SK-MEL-5 (cell line): Measurements from ENCODE around the gene C1QTNF12. TPM values are rescaled to one million over a fixed set of nuclear protein-coding genes. Genes with fewer than 3 reads are reported as not detected.

Experiments
- DNase-seq: peaks from one replicate; pipeline ENCODE4 v3.0.0-alpha.2; 2016; ENCODE audit warnings: low read depth, low spot score
- in situ Hi-C: cut with HindIII; loops from 2 replicates; pipeline ENCODE4 v1.10.0; 2016; ENCODE audit warnings: low sequenced_read_pairs, high pct_unique_total_duplicates, low pct_unique_long_range_greater_than_20kb
- total RNA-seq: library from RNA; depleted of rRNA; stranded (reverse); fragments of >200 nt; shearing (Covaris generic); gene quantifications from 2 replicates; pipeline ENCODE4 v1.2.3, GENCODE V29; 2014

C1QTNF12 gene
- total RNA-seq, 1 experiment from 2014 or later = not detected

DNA sequence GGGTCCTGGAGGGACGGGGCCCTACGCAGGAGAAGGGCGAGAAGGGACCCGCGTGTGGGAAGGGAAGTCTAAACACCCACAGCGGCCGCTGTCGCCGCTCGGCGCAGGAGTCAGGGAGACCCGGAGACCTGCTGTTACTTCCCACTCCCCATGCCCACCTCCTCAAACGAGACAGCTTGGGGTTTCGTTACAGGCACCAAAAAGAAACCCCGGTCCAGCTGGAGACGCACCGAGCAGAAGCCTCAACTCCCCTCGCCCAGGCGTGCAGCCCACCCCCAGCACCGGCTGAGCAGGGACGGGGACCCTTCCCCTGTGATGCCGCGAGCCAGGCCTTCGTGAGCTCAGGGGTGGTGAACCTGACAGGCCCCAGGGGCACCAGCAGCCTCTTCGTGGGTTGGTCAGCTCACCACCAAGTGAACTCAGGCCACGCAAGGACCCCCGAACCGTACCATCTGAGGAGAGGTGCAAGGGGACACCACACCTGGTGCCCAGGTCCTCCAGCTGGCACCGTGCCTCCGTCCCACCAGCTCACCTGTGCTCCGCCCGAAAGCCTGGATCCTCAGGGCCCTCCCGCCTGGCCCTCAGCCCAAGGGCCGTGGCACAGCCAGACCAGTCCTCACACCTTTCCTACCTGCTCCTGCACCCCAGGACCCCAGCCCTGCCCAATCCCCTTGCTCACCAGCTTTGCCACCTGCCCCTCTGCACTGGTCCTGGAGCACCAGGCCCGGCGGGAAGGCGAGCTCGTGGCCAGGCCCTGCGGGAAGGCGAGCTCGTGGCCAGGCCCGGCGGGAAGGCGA is 19.8 kb downstream of the C1QTNF12 start:
- in situ Hi-C loops = no loop called here
- no peak for DNase-seq

DNA sequence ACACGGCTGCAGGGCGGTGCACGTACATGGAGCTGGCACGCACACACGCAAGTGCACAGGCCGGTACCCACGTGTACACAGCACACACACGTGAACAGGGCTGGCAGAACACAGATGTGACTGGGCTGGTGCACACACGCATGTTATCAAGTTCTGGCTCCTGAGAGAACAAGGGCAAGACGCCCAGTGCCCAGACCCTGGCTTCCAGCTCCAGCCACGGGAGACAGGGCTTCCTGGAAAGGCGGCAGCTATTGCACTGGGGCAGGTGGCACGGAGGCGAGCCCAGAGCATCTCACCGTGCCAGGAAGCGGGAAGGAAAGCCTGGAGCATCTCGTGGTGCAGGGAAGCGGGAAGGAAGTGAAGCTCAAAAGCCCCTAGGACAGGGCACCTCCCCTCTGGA is 20.6 kb downstream of the C1QTNF12 start:
- in situ Hi-C loops = no loop called here
- no peak for DNase-seq

DNA sequence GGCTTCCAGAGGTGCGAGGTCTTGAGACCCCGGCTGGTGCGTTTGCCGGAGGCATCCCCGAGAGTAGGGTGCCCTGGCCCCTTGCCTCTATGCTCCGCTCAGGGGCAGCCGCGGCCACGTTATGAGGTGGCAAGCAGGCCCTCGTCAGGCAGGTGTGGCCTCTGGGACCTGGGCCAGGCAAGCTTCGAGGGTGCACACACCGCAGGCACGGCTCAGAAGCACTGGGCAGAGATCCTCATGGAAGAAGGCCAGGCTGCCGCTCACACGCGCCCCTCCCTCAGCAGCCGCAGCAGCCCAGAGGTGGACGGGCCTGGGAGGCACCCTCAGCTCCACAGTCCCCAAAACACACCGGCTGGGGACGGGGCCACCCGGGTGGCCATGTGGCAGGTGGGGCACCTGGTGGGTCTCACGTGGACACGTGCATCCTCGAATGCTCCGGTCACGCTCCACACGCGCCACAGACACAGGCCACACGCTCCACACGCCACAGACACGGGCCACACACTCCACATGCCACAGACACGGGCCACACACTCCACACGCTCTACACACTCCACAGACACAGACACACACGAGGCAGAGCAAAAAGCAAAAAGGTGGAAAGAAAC is 21.2 kb downstream of the C1QTNF12 start:
- in situ Hi-C loops = no loop called here
- DNase-seq = no peak

DNA sequence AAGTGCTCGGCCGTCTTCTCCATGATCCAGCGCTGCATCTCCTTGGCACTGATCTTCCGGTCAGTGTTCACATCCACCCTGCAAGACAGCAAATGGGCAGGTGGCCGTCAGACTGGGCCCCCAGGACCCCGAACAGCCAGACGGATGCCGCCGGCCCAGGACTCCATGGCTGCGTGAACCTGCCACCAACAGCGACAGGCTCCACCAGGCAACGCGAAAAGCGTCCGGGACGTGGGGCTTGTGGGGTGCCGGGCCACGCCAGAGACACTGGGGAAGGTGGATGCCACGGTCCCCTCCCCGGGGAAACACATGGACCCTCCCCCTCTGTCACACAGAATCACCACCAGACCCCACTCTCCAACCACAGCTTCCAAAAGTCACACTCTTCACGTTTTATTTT is 22.6 kb downstream of the C1QTNF12 start:
- in situ Hi-C loops = no loop called here
- DNase-seq = no peak

DNA sequence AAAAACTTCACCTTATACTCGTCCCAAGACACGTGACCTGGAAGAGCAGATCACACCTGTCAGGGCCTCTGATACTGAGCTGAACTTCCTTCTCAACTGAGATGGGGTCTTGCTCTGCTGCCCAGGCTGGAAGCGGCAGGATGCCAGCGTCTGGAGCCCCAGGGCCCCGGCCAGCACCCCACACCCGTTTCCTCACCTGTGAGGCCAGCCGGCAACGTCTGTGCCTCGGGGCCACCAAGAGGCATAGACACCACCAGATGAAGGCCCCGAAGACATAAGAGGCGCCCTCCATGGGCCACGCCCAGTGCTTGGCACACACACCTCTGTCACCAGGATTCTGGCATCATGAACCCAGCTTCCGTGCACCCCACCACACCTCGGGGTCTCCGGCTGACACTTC is 23.2 kb downstream of the C1QTNF12 start:
- in situ Hi-C loops = no loop called here
- DNase-seq = no peak

DNA sequence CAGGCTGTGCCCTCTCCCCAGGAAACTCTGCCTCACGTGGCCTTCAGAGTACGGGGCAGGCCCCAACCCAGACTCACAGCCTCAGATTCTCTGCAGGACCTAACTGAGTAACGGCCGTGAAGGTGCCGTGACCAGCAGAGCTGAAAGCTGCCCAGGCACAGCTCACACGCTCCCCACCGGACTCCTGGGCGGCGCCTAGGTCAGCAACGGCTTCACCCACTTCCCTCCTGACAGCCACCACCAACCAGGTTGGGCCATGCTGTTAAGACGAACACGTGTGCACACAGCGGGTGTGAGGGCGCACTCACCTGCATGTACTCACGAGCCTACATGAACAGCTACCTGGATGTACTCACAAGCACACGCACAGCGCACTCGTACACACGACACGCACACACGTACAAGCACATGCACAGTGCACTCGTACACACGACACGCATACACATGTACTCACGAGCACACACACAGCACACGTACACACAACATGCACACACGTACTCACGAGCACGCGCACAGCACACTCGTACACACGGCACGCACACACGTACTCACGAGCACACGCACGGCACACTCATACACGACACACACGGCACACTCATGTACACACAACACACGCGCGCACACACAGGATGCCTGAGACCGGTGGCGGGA is 23.8 kb downstream of the C1QTNF12 start:
- in situ Hi-C loops = no loop called here
- no peak for DNase-seq

DNA sequence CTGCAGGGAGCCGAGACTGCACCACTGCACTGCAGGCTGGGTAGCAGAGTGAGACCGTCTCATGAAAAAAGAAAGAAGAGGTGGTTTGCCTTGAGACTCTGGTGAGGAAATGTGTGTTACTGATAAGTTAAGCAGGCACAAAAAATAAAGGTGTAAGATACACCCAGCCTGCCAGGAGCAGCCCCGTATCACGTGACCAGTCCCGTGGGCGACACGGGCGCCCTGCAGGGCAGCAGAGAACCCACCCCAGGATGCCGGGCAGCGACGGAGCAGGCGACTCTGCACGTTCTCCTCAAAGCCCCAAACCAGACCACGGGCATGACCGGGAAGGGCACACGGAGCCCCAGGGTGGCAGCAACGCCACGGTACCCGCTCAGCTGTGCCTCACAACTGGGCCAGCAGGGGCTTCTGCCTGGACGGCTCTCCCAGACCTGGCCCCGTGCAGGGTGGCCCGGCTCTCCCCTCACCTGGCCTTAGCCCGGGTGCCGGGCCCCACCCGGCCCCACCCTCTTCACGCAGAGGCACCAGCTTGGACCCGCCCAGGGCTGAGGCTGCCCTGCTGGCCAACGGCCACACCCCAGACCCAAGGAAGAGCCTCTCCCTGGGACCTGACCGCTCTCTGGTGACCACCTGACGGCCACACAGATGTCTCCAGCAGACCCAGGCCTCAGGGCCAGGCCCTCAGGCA is 24.5 kb downstream of the C1QTNF12 start:
- no peak for DNase-seq
- in situ Hi-C loops = no loop called here

DNA sequence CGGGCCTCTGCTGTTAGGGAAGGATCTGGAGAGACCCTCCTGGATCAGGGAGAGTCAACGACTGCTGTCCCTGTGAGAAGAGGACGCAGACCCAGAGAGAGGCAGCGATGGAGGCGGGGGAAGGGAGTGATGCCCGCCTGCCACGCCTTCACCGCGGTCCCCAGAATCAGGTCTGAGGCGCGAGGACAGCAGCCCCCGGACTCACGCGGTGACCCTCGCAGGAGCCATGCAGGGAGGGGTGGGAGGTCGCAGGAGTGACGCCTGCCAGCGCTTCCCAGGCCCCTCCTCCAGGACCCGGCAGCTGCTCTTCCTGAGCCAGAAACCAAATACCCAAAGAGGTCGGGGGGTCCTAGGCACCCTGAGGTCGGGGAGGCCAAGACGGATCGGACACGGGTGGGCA is 26.3 kb downstream of the C1QTNF12 start:
- in situ Hi-C loops = no loop called here
- no peak for DNase-seq

DNA sequence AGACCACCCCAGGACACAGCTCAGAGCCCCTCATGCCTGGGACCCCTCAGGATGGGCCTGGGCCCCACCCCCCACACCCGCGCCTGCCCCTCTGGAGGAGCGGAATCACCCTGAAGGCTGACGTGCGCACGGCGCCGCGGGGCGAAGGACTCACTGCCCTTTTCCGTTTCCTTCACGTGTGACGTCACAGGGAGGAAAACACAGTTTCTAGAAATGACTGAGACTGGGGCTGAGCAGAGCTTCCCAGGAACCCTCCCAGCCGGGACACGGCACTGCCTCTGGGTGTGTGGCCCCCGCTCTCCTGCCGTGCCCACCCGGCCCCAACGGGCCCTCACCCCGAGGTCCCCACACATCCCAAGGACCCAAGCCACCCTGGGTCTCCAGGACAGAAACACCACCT is 27.2 kb downstream of the C1QTNF12 start:
- in situ Hi-C loops = no loop called here
- DNase-seq = no peak

DNA sequence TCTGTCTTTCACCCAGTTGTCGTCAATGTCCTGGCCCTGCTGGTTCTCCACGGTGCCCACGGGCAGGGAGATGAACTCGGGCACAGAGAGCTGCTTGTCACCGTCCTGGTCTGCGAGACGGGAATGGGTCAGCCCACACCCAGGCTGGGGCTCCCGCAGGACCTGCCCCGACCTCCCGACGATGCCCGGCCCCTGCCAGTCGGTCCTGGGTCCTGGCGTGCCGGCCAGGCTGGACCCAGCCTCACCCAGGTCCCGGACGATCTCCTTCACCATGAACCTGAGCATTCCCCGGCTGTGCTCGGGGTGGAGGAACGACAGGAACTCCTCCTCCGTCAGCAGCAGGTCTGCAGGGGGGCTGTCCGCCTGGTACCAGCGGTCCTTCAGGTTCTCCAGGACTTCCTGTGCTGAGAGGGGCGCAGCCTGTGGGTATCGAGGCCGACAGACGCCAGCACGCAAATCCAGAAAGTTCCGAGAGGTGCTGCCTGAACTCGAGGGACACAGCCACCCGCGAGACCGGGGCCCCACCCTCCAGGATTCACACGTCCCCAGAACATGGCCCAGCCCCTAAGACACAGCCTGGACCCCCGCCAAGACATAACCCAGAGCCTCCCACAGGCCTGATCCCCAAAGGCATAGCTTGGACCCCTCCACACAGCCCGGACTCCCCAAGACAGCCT is 27.9 kb downstream of the C1QTNF12 start:
- DNase-seq = no peak
- in situ Hi-C loops = no loop called here

DNA sequence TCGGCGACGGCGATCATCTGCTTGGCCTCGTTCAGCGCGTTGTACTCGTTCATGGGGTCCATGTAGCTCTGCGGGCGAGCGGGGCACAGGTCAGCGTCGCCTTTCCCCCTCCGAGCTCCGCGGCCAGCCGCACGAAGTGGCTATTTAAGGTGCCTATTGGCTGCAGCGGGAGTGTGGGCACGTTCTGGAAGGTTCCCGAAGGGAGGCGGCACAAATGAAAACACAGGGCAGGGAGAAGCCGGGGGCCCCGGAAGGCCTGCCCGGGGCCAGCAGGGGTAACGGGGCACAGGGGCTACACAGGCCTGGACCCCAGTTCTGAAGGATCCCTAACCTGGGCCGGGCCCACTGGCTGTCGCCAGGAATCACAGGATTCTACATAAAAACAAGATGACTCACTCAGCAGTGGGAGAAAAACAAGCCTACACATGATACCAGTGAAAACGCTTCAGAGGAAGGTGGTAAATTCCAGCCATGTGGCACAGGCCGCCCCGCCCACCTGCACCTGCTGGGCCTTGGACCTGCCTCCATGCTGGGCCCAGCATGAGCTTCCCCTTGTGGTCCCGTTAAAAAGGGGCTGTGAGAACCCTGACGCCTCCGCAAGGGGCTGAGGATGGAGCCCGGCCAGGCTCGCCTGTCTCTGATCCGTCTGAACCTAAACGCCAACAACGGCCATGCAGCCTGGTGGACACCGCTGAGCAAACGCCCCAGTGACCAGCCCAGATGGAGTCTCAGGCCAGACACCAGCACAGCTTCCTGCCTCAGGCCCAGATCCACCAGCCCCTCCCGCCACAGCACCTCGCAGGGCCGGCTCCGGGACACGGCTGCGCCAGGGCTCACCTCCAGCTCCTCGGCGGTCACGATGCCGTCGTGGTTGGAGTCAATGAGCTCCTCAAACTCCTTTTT is 28.6 kb downstream of the C1QTNF12 start:
- in situ Hi-C loops = no loop called here
- no peak for DNase-seq

DNA sequence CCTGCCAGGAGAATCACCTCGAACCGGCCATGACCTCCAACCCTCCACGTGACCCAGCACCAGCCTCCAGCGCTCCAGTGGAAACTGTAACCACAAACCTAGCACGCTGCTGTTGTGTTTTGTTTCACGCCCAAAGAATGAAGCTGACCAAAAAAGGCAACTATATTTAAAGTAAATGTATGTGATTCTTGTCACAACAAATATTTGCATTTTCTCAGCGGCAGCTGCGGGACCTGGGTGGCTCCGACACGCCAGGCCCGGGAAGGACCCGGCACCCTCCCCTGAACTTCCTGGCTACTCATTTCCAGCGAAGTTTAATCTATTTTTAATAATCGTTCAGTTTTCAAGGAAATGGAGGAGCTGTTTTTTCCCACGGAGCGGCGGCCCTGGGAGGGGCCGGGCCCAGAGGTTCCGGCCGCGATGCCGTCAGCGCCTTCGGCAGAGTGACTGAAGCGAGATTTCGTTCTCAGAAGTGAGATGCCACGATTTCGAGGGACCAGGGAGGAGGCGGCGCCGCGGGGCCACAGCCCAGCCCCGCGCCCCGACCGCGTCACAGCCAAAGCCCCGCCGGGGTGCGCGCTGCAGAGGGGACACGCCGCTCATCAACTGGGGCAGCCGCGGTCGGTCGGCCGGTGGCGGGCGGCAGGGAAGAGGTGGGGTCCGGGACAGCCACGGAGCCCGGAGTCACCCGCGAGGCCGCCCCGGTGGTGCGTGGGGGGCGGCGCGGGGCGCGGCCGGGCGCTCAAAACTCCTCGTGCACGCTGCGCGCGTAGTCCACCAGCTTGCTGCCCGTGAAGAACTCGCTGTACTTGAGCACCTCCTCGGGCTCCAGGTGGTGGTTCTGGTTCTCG is 29.5 kb downstream of the C1QTNF12 start:
- in situ Hi-C loops = no loop called here
- no peak for DNase-seq

DNA sequence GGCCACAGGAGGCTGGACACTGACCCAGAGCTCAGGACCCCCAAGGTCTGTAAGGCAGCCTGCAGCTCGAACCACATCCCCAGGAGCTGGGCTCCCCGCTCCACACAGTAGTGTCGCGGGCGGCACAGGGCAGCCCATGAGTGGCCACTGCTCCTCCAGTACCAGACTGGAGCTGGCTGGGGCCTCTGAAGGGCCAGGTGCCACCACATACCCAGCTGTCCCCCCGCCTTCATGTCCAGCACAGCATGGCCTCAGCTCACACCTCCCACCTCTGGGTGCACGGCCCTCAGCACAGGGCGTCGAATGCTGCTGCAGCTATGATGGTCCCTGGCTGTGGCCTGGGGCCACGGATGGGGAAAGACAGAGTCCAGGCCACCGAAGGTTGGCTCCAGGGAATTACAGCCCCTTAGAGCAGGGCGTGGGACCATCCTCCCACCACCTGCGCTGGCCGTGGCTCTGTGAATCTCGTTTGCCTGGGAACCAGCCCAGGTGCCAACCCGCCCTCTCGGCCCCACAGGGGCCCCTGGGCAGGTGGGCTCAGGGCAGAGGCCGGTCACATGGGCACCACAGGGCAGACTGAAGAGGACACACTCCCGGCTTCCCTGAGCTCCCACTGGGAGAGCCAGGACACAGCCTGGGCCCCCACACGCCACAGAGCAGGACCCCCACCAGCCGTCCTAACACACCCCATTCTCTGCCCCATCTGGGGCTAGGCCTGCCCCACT is 30.5 kb downstream of the C1QTNF12 start:
- no peak for DNase-seq
- in situ Hi-C loops = no loop called here

DNA sequence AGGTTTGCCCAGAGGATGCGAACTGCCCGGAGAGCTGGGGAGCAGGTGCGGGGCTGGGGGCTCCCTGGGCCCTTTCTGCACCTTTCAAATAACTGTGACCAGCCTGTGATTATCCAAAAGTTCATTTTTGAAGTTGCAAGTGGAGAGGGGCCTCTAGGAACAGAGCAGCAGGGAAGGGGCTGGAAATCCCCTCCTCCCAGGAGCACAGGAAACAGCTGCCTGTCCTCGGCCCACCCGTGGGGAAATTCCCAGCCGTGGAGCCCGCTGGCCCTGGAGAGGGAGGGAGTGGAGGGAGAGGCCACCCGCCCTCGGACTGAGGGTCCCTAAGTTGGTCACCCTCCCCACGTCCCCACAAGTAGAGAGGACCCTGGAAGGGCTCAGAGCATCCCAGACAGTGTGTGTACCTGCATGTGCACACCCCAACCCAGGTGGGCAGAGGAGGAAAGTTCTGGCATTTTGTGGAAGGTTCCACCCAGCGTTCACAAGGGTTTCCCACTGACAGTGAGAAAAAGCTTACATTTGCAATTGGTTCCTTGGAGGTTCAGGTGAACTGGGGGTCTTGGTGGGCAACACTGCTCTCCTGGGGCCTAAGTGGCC is 31.3 kb downstream of the C1QTNF12 start:
- in situ Hi-C loops = no loop called here
- DNase-seq = no peak
